Right lobe of liver (tissue), 6 donors: Measurements from ENCODE around the gene UBE2N. TPM values are rescaled to one million over a fixed set of nuclear protein-coding genes. Genes with fewer than 3 reads are reported as not detected.

Source experiments
- ATAC-seq, 4 donors: fragments of 200-7000 bp; cut with Tn5 transposase; one replicate each; pipeline ENCODE4 v1.9.1; 2020; ENCODE audit warnings: mild to moderate bottlenecking in 4 of 4, moderate library complexity in 4 of 4
- DNase-seq, 3 donors: peaks; one replicate each; pipeline ENCODE4 v3.0.0-alpha.2; 2020
- H3K27ac ChIP-seq, 3 donors: fragments of 200-600 bp; one replicate each; pipeline ENCODE4 v1.8.0; 2022
- H3K27me3 ChIP-seq, 2 donors: fragments of 200-600 bp; one replicate each; pipeline ENCODE4 v1.8.0; 2022
- H3K36me3 ChIP-seq, 4 donors: fragments of 200-600 bp; sonication (generic) in 1 of 4; one replicate each; pipeline versions ENCODE4 v1.5.1 to v1.8.0; 2017 to 2022; ENCODE audit warnings: control low read depth in 1 of 4
- H3K4me1 ChIP-seq, 4 donors: fragments of 200-600 bp; sonication (generic) in 1 of 4; one replicate each; pipeline versions ENCODE4 v1.5.1 to v1.8.0; 2017 to 2022; ENCODE audit warnings: control low read depth in 1 of 4
- H3K4me3 ChIP-seq, 3 donors: fragments of 200-600 bp; one replicate each; pipeline ENCODE4 v1.8.0; 2022
- H3K9me3 ChIP-seq, 4 donors: fragments of 200-600 bp; sonication (generic) in 1 of 4; one replicate each; pipeline versions ENCODE4 v1.5.1 to v1.8.0; 2017 to 2022; ENCODE audit warnings: control low read depth in 1 of 4
- POLR2A ChIP-seq: fragments of 450-650 bp; IDR thresholded peaks from one replicate; pipeline ENCODE4 v1.6.1; 2017; ENCODE audit warnings: antibody characterized with exemption, mild to moderate bottlenecking
- WGBS: methylation state at CpG from one replicate; pipeline ENCODE4 v1.1.6; 2018; ENCODE audit warnings: low coverage, low lambda C conversion rate; ENCODE audit not compliant: insufficient coverage; ENCODE audit errors: missing lambda C conversion rate; 5-methylcytosine and 5-hydroxymethylcytosine counted together
- intact Hi-C, 2 donors: fragments of 100-400 bp; cut with DNase I; formaldehyde crosslinking; loops; one replicate each; pipeline versions ENCODE4 v1.11.2 to v1.14.1; 2022
- total RNA-seq, 6 experiments: library from RNA; depleted of rRNA in 2 of 6; stranded (reverse); fragments of >200 nt in 2 of 6; fragmentation: NEBNext Ultra II Directional in 3 of 6; extraction: Animal tissue kit (Norgen Biotek cat#: 25700) in 3 of 6; gene quantifications; one replicate each; pipeline versions ENCODE4 v1.1.0 to v1.2.4, GENCODE V29; 2016 to 2023
- TF ChIP-seq, protein P1 (sequence below), 4 donors: fragments of 200-600 bp in 3 of 4; fragments of 450-650 bp in 1 of 4; IDR thresholded peaks; one replicate each; pipeline versions ENCODE4 v1.5.1 to v1.8.0; 2016 to 2022; ENCODE audit warnings: antibody characterized with exemption in 4 of 4, mild to moderate bottlenecking in 2 of 4
- donor health status: DM: no; HTN: yes; CAD: no.
- donor health status: DM: no; HTN: no; CAD: no.
- donor health status: DM: no; HTN: no; CAD: no.
- donor health status: DM: no; HTN: yes; CAD: no.
- donor health status: DM: no; HTN: yes; CAD: no.

Gene UBE2N
- total RNA-seq, 6 experiments from 2014 or later, result 22.0 to 36.2 (median 28.6) TPM

GRCh38 chr12:93408813-93409212 lies 32.9 kb downstream of the UBE2N start:
- Histone ChIP-seq H3K4me3 (no peak overlapping the region), H3K27me3 (no peaks in the 10 kb centered on the region), H3K9me3 (no peaks in the 10 kb centered on the region), H3K4me1 (peaks cover 0 to 12% (median 5%) of the 10 kb centered on the region in 4 donors), H3K27ac (no peak overlapping the region), H3K36me3 (peaks cover 0 to 8% (median 0%) of the 10 kb centered on the region in 4 donors)
- no peak for TF ChIP-seq POLR2A
- TF ChIP-seq, protein P1, sequence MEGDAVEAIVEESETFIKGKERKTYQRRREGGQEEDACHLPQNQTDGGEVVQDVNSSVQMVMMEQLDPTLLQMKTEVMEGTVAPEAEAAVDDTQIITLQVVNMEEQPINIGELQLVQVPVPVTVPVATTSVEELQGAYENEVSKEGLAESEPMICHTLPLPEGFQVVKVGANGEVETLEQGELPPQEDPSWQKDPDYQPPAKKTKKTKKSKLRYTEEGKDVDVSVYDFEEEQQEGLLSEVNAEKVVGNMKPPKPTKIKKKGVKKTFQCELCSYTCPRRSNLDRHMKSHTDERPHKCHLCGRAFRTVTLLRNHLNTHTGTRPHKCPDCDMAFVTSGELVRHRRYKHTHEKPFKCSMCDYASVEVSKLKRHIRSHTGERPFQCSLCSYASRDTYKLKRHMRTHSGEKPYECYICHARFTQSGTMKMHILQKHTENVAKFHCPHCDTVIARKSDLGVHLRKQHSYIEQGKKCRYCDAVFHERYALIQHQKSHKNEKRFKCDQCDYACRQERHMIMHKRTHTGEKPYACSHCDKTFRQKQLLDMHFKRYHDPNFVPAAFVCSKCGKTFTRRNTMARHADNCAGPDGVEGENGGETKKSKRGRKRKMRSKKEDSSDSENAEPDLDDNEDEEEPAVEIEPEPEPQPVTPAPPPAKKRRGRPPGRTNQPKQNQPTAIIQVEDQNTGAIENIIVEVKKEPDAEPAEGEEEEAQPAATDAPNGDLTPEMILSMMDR (IDR thresholded peaks at IDR 0.05), result no peak
- ATAC-seq (no peak), DNase-seq (no peak)
- intact Hi-C loops, result no loop called here

DNA sequence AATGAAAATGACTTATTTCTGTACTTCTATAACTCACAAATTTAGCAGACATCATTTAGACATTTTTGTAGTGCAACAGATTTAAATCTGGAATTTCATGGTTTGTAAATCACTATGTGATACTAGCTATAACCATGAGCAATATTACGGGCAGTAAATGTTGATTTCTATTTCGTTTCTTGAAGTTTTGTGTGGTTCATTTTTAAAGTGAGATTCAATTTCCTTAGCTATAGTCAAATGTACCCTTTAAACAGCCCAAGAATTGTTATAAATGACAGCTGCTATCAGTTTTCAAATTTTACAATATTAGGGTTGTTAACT lies 33.8 kb downstream of the UBE2N start:
- Histone ChIP-seq H3K4me3 (no peak overlapping the region), H3K27me3 (no peaks in the 10 kb centered on the region), H3K27ac (no peak overlapping the region), H3K9me3 (no peaks in the 10 kb centered on the region), H3K36me3 (peaks cover 0 to 8% (median 0%) of the 10 kb centered on the region in 4 donors), H3K4me1 (peaks cover 0 to 15% (median 6%) of the 10 kb centered on the region in 4 donors)
- TF ChIP-seq POLR2A, result no peak
- TF ChIP-seq, protein P1 (IDR thresholded peaks at IDR 0.05), result no peak
- ATAC-seq (no peak), DNase-seq (no peak)
- 95% methylated on average over 2 of the region's 2 CpGs for WGBS
- intact Hi-C loops, result no loop called here

- no peak for DNase-seq
- WGBS, result 87% methylated on average over 6 of the region's 6 CpGs
- intact Hi-C loops, result no loop called here
- Histone ChIP-seq H3K27me3 (no peaks in the 10 kb centered on the region), H3K4me1 (peaks cover 0 to 15% (median 6%) of the 10 kb centered on the region in 4 donors), H3K36me3 (peaks cover 0 to 8% (median 0%) of the 10 kb centered on the region in 4 donors), H3K27ac (no peak overlapping the region), H3K9me3 (no peaks in the 10 kb centered on the region), H3K4me3 (no peak overlapping the region)
- TF ChIP-seq, protein P1 (IDR thresholded peaks at IDR 0.05), result no peak
- TF ChIP-seq POLR2A, result no peak
- peak in 1 of 4 donors; percentile 7 for ATAC-seq
These were observed 34.4 kb downstream of the UBE2N start for GRCh38 chr12:93407054-93407962.

DNA sequence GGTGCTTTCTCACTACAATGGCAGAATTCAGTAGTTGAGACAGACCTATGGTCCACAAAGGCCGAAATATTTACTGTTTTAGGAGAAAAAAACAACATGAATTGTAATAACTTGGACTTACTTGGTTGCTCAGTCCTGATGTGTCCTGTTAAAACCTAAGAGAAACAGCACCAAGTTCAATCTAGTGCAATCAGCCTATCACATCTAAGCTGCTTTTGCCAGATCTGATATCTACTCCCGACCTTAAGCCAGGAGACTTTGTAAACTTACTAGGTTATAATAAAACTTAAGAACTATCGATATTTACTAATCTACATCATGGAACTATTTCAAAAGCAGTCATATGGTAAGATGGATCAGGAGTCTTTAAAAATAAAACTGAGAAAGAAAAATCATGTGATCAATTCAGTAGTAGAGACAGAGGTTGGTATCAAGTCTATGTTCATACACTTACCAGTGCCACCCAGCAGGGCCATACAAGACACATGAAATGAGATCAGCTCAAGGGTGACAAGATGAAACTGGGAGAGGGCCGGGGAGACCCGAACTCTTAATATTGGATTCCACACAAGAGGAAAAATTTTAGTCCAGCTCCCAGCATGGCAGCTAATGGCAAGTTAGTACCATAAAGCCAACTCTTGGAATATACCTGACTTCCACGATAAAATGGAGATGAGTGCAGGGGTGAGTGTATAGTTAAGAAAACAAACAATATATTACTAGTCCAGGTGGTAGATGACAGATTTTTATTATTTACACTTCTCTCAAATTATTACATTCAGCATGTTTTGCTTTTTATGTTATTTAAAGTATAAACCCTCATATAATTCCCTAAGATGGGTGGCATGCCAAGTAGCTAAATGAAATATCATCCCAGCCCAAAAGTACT lies 36.5 kb downstream of the UBE2N start:
- ATAC-seq, result peak in 1 of 4 donors; percentile 69

More for the DNA sequence above, 36.5 kb downstream of the UBE2N start:
- intact Hi-C loops, result no loop called here
- Histone ChIP-seq H3K4me1 (peaks cover 0 to 15% (median 6%) of the 10 kb centered on the region in 4 donors), H3K4me3 (no peak overlapping the region), H3K27me3 (no peaks in the 10 kb centered on the region), H3K27ac (peak overlapping the region in 1 of 3 donors; percentile 50), H3K36me3 (peaks cover 0 to 2% (median 0%) of the 10 kb centered on the region in 4 donors), H3K9me3 (no peaks in the 10 kb centered on the region)
- TF ChIP-seq POLR2A, result no peak
- TF ChIP-seq, protein P1 (IDR thresholded peaks at IDR 0.05), result no peak
- DNase-seq, result no peak
- 86% methylated on average over 6 of the region's 6 CpGs for WGBS
